IMR-90 (cell line): ENCODE measurements around the gene BTN2A1. TPM values are rescaled to one million over a fixed set of nuclear protein-coding genes. Genes with fewer than 3 reads are reported as not detected.
A peak's percentile ranks its signal among the peaks of the same experiment; 100 is the strongest.

ENCODE experiments used
- ATAC-seq: fragments of 200-7000 bp; cut with Tn5 transposase; 2 replicates; pipeline ENCODE4 v1.9.1; 2020; ENCODE audit warnings: low read depth, mild to moderate bottlenecking, moderate library complexity
- BruUV-seq: library from RNA; stranded (reverse); fragments of 400-500 nt; replicated peaks from 2 replicates; lab custom pipeline; 2021; lab: Mats Ljungman, UMichigan
- CTCF ChIA-PET: fragments of 300-600 bp; formaldehyde crosslinking; extraction: SDS; loops from one replicate; lab custom pipeline; 2021; ENCODE audit warnings: antibody characterized with exemption; lab: Yijun Ruan, JAX
- POLR2A ChIA-PET: fragments of 300-600 bp; sonication (Branson Sonifier 250); formaldehyde crosslinking; loops from one replicate; lab custom pipeline; 2022; ENCODE audit warnings: antibody characterized with exemption; ENCODE audit not compliant: unreplicated experiment; lab: Charles Lee
- DNase-seq: peaks from one replicate; pipeline ENCODE4 v3.0.0; 2013
- H2AFZ ChIP-seq: replicated peaks from 2 replicates; pipeline ENCODE3; 2013; ENCODE audit warnings: low read length, mild to moderate bottlenecking; ENCODE audit not compliant: poor library complexity
- H2AK5ac ChIP-seq: 2 replicates; pipeline ENCODE4 v1.6.1; 2013; ENCODE audit warnings: low read depth, low read length, inconsistent platforms
- H2AK9ac ChIP-seq: replicated peaks from 2 replicates; pipeline ENCODE3; 2013; ENCODE audit warnings: mild to moderate bottlenecking, low read depth, low read length, moderate library complexity; ENCODE audit not compliant: poor library complexity
- H2BK120ac ChIP-seq: 2 replicates; pipeline ENCODE4 v1.6.1; 2013; ENCODE audit warnings: low read depth, low read length, inconsistent platforms
- H2BK15ac ChIP-seq: 3 replicates; pipeline ENCODE4 v1.6.1; 2013; ENCODE audit warnings: low read depth, low read length, inconsistent platforms
- H2BK20ac ChIP-seq: 2 replicates; pipeline ENCODE4 v1.6.1; 2013; ENCODE audit warnings: low read depth, mild to moderate bottlenecking, inconsistent platforms, low read length, moderate library complexity
- H2BK5ac ChIP-seq: 2 replicates; pipeline ENCODE4 v1.6.1; 2013; ENCODE audit warnings: mild to moderate bottlenecking, low read depth, low read length, inconsistent platforms; ENCODE audit not compliant: poor library complexity, severe bottlenecking
- H3K14ac ChIP-seq: replicated peaks from 2 replicates; pipeline ENCODE4 v1.6.1; 2013; ENCODE audit warnings: low read depth, low read length, inconsistent platforms
- H3K18ac ChIP-seq: 2 replicates; pipeline ENCODE4 v1.6.1; 2013; ENCODE audit warnings: low read depth, low read length, control low read depth
- H3K23ac ChIP-seq: 2 replicates; pipeline ENCODE4 v1.6.1; 2013; ENCODE audit warnings: low read depth, low read length, inconsistent platforms
- H3K27ac ChIP-seq: 2 replicates; pipeline ENCODE4 v1.5.1; 2013; ENCODE audit warnings: mild to moderate bottlenecking, control low read depth, low read length; ENCODE audit not compliant: insufficient read depth
- H3K27me3 ChIP-seq: 2 replicates; pipeline ENCODE4 v1.6.1; 2013; ENCODE audit warnings: low read length; ENCODE audit not compliant: control insufficient read depth, insufficient read depth
- H3K36me3 ChIP-seq: 2 replicates; pipeline ENCODE4 v1.6.1; 2013; ENCODE audit warnings: low read length, mixed read lengths; ENCODE audit not compliant: control insufficient read depth, insufficient read depth
- H3K4ac ChIP-seq: 2 replicates; pipeline ENCODE4 v1.6.1; 2013; ENCODE audit warnings: low read depth, low read length, inconsistent platforms
- H3K4me1 ChIP-seq: 2 replicates; pipeline ENCODE4 v1.6.1; 2013; ENCODE audit warnings: low read length, mixed read lengths; ENCODE audit not compliant: control insufficient read depth, insufficient read depth
- H3K4me2 ChIP-seq: 2 replicates; pipeline ENCODE4 v1.6.1; 2013; ENCODE audit warnings: low read depth, mild to moderate bottlenecking, control low read depth, low read length, moderate library complexity
- H3K4me3 ChIP-seq: 2 replicates; pipeline ENCODE4 v1.5.1; 2013; ENCODE audit warnings: low read depth, mild to moderate bottlenecking, control low read depth, low read length, moderate library complexity; ENCODE audit not compliant: insufficient read depth
- H3K56ac ChIP-seq: 2 replicates; pipeline ENCODE4 v1.6.1; 2013; ENCODE audit warnings: low read length, inconsistent platforms; ENCODE audit not compliant: insufficient read depth; ENCODE audit errors: extremely low read depth
- H3K79me1 ChIP-seq, 2 experiments: 2 replicates each; pipeline ENCODE4 v1.6.1; 2013; ENCODE audit warnings: low read length in 2 of 2, inconsistent platforms in 1 of 2, low read depth in 1 of 2
- H3K9ac ChIP-seq: 2 replicates; pipeline ENCODE4 v1.6.1; 2013; ENCODE audit warnings: low read depth, low read length, control low read depth
- H3K9me1 ChIP-seq: 2 replicates; pipeline ENCODE4 v1.6.1; 2013; ENCODE audit warnings: low read length, inconsistent platforms; ENCODE audit not compliant: insufficient read depth
- H3K9me3 ChIP-seq: 2 replicates; pipeline ENCODE4 v1.6.1; 2013; ENCODE audit warnings: low read length; ENCODE audit not compliant: control insufficient read depth, insufficient read depth
- H4K20me1 ChIP-seq: 2 replicates; pipeline ENCODE4 v1.6.1; 2013; ENCODE audit warnings: low read length, inconsistent platforms; ENCODE audit not compliant: insufficient read depth
- H4K5ac ChIP-seq: 2 replicates; pipeline ENCODE4 v1.6.1; 2013; ENCODE audit warnings: mild to moderate bottlenecking, low read depth, low read length, control low read depth
- H4K8ac ChIP-seq, 2 experiments: 2 replicates each; pipeline ENCODE4 v1.6.1; 2013; ENCODE audit warnings: low read depth in 2 of 2, low read length in 2 of 2, control low read depth in 1 of 2, inconsistent platforms in 1 of 2
- H4K91ac ChIP-seq: 2 replicates; pipeline ENCODE4 v1.6.1; 2013; ENCODE audit warnings: low read depth, low read length, inconsistent platforms; ENCODE audit not compliant: insufficient read depth
- CEBPB ChIP-seq: IDR thresholded peaks from 2 replicates; pipeline ENCODE4 v1.6.1; 2012; ENCODE audit warnings: low read depth, low read length, improper control_type of control experiment
- CHD1 ChIP-seq: IDR thresholded peaks from 2 replicates; pipeline ENCODE4 v1.6.1; 2012; ENCODE audit warnings: low read depth, low read length, improper control_type of control experiment
- FOS ChIP-seq: fragments of 150-350 bp; IDR thresholded peaks from 2 replicates; pipeline ENCODE4 v1.6.1; 2016; ENCODE audit warnings: low read depth, low read length
- MAFK ChIP-seq: IDR thresholded peaks from 2 replicates; pipeline ENCODE4 v1.6.1; 2012; ENCODE audit warnings: low read depth, low read length, improper control_type of control experiment
- MAZ ChIP-seq: IDR thresholded peaks from 2 replicates; pipeline ENCODE4 v1.6.1; 2012; ENCODE audit warnings: low read depth, mild to moderate bottlenecking, low read length, improper control_type of control experiment, moderate library complexity, borderline replicate concordance
- NFE2L2 ChIP-seq: fragments of 150-350 bp; IDR thresholded peaks from 2 replicates; pipeline ENCODE4 v1.6.1; 2016; ENCODE audit warnings: low read depth, mild to moderate bottlenecking, low read length
- POLR2A ChIP-seq: IDR thresholded peaks from 2 replicates; pipeline ENCODE4 v1.6.1; 2012; ENCODE audit warnings: mild to moderate bottlenecking, low read depth, low read length
- RAD21 ChIP-seq: IDR thresholded peaks from 2 replicates; pipeline ENCODE4 v1.6.1; 2012; ENCODE audit warnings: low read length, improper control_type of control experiment
- RCOR1 ChIP-seq: IDR thresholded peaks from 2 replicates; pipeline ENCODE4 v1.6.1; 2012; ENCODE audit warnings: mild to moderate bottlenecking, low read length, improper control_type of control experiment; ENCODE audit not compliant: insufficient replicate concordance
- dilution Hi-C: fragments of 300-500 bp; cut with HindIII; formaldehyde crosslinking; loops from one replicate; pipeline ENCODE4 v1.14.3; 2018; ENCODE audit warnings: low sequenced_read_pairs; ENCODE audit not compliant: unreplicated experiment
- in situ Hi-C: fragments of 300-500 bp; cut with MboI; formaldehyde crosslinking; loops from 3 replicates; pipeline ENCODE4 v1.14.3; 2019; ENCODE audit warnings: low sequenced_read_pairs, inconsistent platforms, mixed read lengths
- intact Hi-C: fragments of 100-400 bp; cut with micrococcal nuclease; formaldehyde crosslinking; loops from 2 replicates; pipeline ENCODE4 v1.10.0; 2022
- polyA plus RNA-seq, 3 experiments: library from polyadenylated mRNA; depleted of rRNA; stranded (reverse); fragments of >200 nt; gene quantifications; 2 replicates each; pipeline ENCODE4 v1.2.3, GENCODE V29; 2012; ENCODE audit warnings: low replicate concordance in 1 of 3
- total RNA-seq: library from RNA; depleted of rRNA; stranded (reverse); fragments of >200 nt; gene quantifications from 2 replicates; pipeline ENCODE4 v1.2.3, GENCODE V29; 2012
- TF ChIP-seq, protein P1 (sequence below): conservative IDR thresholded peaks from 2 replicates; pipeline ENCODE4 v1.5.1; 2012; ENCODE audit warnings: mild to moderate bottlenecking, low read depth, low read length, improper control_type of control experiment

BTN2A1 gene
- total and polyA plus RNA-seq, 2 of the 4 experiments (the other 2 are of a cell fraction) = 13.6 to 40.2 TPM

DNA sequence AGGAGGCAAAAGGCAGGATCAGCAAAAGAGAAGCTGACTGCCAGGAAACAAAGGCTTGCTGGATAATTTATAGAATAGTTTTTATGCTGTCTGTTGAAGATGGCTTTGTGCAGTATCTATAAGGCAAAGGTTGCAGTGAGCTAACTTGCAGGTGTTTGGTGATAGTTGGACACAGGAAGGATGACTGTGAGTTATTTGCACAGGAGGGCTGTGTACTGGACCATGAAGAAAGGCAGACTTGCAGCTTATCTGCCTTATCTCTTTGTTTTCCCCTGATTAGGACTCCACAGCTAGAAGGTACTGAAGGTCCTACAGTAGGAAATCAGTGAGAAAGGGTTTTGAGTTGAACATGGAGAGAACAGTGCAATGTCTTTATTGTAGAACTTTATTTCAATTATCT, 44.4 kb downstream of the BTN2A1 start:
- POLR2A ChIA-PET = no interaction called here
- peak overlapping the region; percentile 78; the same call in 1 of the 2 replicates for H3K4me2 ChIP-seq

More for the DNA sequence above, 44.4 kb downstream of the BTN2A1 start:
- in situ Hi-C loops = no loop called here
- DNase-seq = no peak
- no peak overlapping the region for H2BK5ac ChIP-seq
- no peak overlapping the region for H3K4ac ChIP-seq
- no peak overlapping the region for H4K91ac ChIP-seq
- no peak overlapping the region for H2BK20ac ChIP-seq
- H2AK5ac ChIP-seq = no peak overlapping the region
- no peaks in the 10 kb centered on the region for H4K20me1 ChIP-seq
- H3K56ac ChIP-seq = no peak overlapping the region
- H2BK15ac ChIP-seq = no peak overlapping the region
- no peak overlapping the region for H4K5ac ChIP-seq
- dilution Hi-C loops = no loop called here
- no peak overlapping the region for H3K9ac ChIP-seq
- H3K23ac ChIP-seq = peak overlapping the region; percentile 48; the same call in 1 of the 2 replicates
- no peak overlapping the region for H4K8ac ChIP-seq
- H3K4me1 ChIP-seq = 0 out of 2 replicates have a peak, but pooled peaks cover 3% of the 10 kb centered on the region
- no peak overlapping the region for H3K4me3 ChIP-seq
- H2BK120ac ChIP-seq = no peak overlapping the region
- no peaks in the 10 kb centered on the region for H3K9me3 ChIP-seq
- no peak overlapping the region for H3K14ac ChIP-seq
- ATAC-seq = no peak
- H3K36me3 ChIP-seq = no peaks in the 10 kb centered on the region
- TF ChIP-seq CHD1 (no peak), RAD21 (no peak), FOS (no peak), RCOR1 (no peak), MAZ (no peak), POLR2A (no peak), NFE2L2 (no peak), MAFK (no peak), CEBPB (no peak)
- TF ChIP-seq, protein P1, sequence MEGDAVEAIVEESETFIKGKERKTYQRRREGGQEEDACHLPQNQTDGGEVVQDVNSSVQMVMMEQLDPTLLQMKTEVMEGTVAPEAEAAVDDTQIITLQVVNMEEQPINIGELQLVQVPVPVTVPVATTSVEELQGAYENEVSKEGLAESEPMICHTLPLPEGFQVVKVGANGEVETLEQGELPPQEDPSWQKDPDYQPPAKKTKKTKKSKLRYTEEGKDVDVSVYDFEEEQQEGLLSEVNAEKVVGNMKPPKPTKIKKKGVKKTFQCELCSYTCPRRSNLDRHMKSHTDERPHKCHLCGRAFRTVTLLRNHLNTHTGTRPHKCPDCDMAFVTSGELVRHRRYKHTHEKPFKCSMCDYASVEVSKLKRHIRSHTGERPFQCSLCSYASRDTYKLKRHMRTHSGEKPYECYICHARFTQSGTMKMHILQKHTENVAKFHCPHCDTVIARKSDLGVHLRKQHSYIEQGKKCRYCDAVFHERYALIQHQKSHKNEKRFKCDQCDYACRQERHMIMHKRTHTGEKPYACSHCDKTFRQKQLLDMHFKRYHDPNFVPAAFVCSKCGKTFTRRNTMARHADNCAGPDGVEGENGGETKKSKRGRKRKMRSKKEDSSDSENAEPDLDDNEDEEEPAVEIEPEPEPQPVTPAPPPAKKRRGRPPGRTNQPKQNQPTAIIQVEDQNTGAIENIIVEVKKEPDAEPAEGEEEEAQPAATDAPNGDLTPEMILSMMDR = no peak
- H2AK9ac ChIP-seq = no peak overlapping the region
- H3K27ac ChIP-seq = no peak overlapping the region
- CTCF ChIA-PET = interaction anchor here (1.2 kb wide), 1 partner anchor 10 kb away, joined by 3 read pairs; no protein-coding TSS in a partner anchor
- H3K79me1 ChIP-seq = no peaks in the 10 kb centered on the region
- no TSS peak for BruUV-seq
- H3K18ac ChIP-seq = no peak overlapping the region
- H3K9me1 ChIP-seq = 0 out of 2 replicates have a peak, but pooled peaks cover 3% of the 10 kb centered on the region
- peaks cover 31% of the 10 kb centered on the region for H3K27me3 ChIP-seq
- intact Hi-C loops = no loop called here
- no peak overlapping the region for H2AFZ ChIP-seq
